ENCODE results near the gene ARG2. TPM values are rescaled to one million over a fixed set of nuclear protein-coding genes. Genes with fewer than 3 reads are reported as not detected.

ARG2 gene
- total RNA-seq, 1 experiment from 2014 or later, result 11.2 TPM

DNA sequence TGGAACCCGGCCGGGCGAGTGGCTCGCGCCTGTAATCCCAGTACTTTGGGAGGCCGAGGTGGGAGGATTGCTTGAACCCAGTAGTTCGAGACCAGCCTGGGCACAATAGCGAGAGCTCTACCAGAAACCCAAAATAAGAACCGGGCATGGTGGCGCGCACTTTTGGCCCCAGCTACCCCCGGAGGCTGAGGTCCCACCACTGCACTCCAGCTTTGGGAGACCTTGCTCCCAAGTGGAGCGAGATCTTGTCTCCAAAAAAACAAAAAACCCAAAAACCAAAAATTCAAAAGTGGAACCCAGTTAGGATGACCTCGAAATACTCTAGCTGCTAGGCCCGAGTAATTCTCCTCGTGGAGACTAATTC is 55.5 kb downstream of the ARG2 start:
- Mint-ChIP-seq H3K4me3 (ENCODE audit: low read depth, unreplicated experiment) (peak overlapping the region; percentile 88), H3K36me3 (ENCODE audit: insufficient read depth, unreplicated experiment) (peaks cover 40% of the 10 kb centered on the region), H3K27me3 (ENCODE audit: unreplicated experiment) (no peaks in the 10 kb centered on the region), H3K27ac (ENCODE audit: unreplicated experiment) (peak overlapping the region; percentile 83), H3K9me3 (ENCODE audit: low read depth, unreplicated experiment) (no peaks in the 10 kb centered on the region), H3K4me1 (ENCODE audit: low read depth, unreplicated experiment) (peaks cover 28% of the 10 kb centered on the region)
- CTCF ChIA-PET, result interaction anchor here (0.6 to 2.8 kb wide), 3 partner anchors 12 to 144 kb away, joined by 5 to 18 read pairs (median 13); no protein-coding TSS in a partner anchor
- intact Hi-C loops (cut with micrococcal nuclease; ENCODE audit: unreplicated experiment), result loop anchor here (10.0 kb wide), 1 partner anchor 90 kb away; no protein-coding TSS in a partner anchor
- BruUV-seq (replicated peaks), result no TSS peak
- DNase-seq, result no peak
- TF ChIP-seq CTCF (IDR thresholded peaks at IDR 0.05; ENCODE audit: unreplicated experiment), result no peak

DNA sequence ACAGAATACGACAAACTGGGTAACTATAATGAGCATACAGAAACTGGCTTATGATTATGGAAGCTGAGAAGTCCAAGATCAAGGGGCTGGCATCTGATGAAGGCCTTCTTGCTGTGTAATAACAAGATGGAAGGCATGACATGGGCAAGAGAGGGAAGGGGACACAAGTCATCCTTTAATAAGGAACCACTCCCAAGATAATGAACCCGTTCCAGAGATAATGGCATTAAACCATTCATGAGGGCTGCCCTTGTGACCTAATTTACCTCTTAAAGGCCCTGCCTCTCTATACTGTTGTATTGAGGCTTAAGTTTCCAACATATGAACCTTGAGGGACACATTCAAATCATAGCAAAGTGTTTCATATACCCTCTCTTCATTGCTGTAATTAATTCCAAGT is 59.3 kb downstream of the ARG2 start:
- BruUV-seq (replicated peaks), result no TSS peak
- intact Hi-C loops (cut with micrococcal nuclease; ENCODE audit: unreplicated experiment), result loop anchor here (10.0 kb wide), 1 partner anchor 86 kb away; no protein-coding TSS in a partner anchor
- Mint-ChIP-seq H3K27me3 (ENCODE audit: unreplicated experiment) (no peaks in the 10 kb centered on the region), H3K27ac (ENCODE audit: unreplicated experiment) (no peak overlapping the region), H3K9me3 (ENCODE audit: low read depth, unreplicated experiment) (no peaks in the 10 kb centered on the region), H3K36me3 (ENCODE audit: insufficient read depth, unreplicated experiment) (peaks cover 52% of the 10 kb centered on the region), H3K4me1 (ENCODE audit: low read depth, unreplicated experiment) (peaks cover 26% of the 10 kb centered on the region), H3K4me3 (ENCODE audit: low read depth, unreplicated experiment) (no peak overlapping the region)
- CTCF ChIA-PET, result no interaction called here
- no peak for DNase-seq
- no peak for TF ChIP-seq CTCF (IDR thresholded peaks at IDR 0.05; ENCODE audit: unreplicated experiment)

DNA sequence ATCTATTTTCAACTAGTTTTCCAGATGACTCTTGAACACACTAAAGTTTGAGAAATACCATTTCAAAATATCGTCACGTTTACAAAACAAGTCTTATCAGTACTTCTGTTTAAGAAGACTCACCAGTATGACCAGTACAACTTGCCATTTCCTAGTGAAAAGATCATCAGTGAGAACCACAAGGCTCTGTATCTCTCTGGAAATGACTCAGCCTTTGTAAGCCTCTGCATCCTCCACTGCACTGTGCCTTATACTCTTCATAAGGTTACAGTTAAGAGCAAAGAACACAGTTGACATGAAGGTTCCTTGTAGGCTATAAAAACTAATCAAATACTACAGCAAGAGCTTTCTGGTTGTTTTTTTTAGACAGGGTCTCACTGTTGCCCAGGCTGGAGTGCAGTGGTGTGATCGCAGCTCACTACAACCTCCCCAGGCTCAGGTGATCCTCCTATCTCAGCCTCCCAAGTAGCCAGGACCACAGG is 60.4 kb downstream of the ARG2 start:
- no peak for TF ChIP-seq CTCF (IDR thresholded peaks at IDR 0.05; ENCODE audit: unreplicated experiment)
- no peak overlapping the region for H3K4me3 Mint-ChIP-seq (ENCODE audit: low read depth, unreplicated experiment)
- no peak for DNase-seq
- no peaks in the 10 kb centered on the region for H3K27me3 Mint-ChIP-seq (ENCODE audit: unreplicated experiment)
- no TSS peak for BruUV-seq (replicated peaks)
- intact Hi-C loops (cut with micrococcal nuclease; ENCODE audit: unreplicated experiment), result no loop called here
- CTCF ChIA-PET, result interaction anchor here (0.7 kb wide), 1 partner anchor 11 kb away, joined by 5 read pairs; no protein-coding TSS in a partner anchor
- H3K4me1 Mint-ChIP-seq (ENCODE audit: low read depth, unreplicated experiment), result peaks cover 29% of the 10 kb centered on the region
- peaks cover 47% of the 10 kb centered on the region for H3K36me3 Mint-ChIP-seq (ENCODE audit: insufficient read depth, unreplicated experiment)
- no peaks in the 10 kb centered on the region for H3K9me3 Mint-ChIP-seq (ENCODE audit: low read depth, unreplicated experiment)
- H3K27ac Mint-ChIP-seq (ENCODE audit: unreplicated experiment), result no peak overlapping the region

DNA sequence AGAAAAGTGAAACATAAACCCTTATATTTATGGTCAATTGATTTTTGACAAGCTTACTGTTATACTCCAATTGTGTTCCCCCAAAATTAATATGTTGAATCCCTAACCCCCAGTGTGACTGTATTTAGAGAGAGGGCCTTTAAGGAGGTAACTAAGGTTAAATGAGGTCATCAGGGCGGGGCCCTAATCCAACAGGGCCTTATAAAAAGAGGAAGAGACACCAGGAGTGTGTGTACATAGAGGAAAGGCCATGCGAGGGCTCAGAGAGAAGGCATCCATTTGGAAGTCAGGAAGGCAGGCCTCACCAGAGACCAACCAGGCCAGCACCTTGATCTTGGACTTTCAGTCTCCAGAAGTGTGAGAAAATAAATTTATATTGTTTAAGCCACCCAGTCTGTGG is 61.2 kb downstream of the ARG2 start:
- no peak for TF ChIP-seq CTCF (IDR thresholded peaks at IDR 0.05; ENCODE audit: unreplicated experiment)
- Mint-ChIP-seq H3K27ac (ENCODE audit: unreplicated experiment) (no peak overlapping the region), H3K9me3 (ENCODE audit: low read depth, unreplicated experiment) (no peaks in the 10 kb centered on the region), H3K36me3 (ENCODE audit: insufficient read depth, unreplicated experiment) (peaks cover 47% of the 10 kb centered on the region), H3K4me3 (ENCODE audit: low read depth, unreplicated experiment) (no peak overlapping the region), H3K4me1 (ENCODE audit: low read depth, unreplicated experiment) (peaks cover 29% of the 10 kb centered on the region), H3K27me3 (ENCODE audit: unreplicated experiment) (no peaks in the 10 kb centered on the region)
- BruUV-seq (replicated peaks), result no TSS peak
- intact Hi-C loops (cut with micrococcal nuclease; ENCODE audit: unreplicated experiment), result no loop called here
- CTCF ChIA-PET, result interaction anchor here (0.7 kb wide), 1 partner anchor 11 kb away, joined by 5 read pairs; no protein-coding TSS in a partner anchor
- DNase-seq, result no peak

All from Calu3 (cell line).